Measurements from ENCODE around the gene MYH16. TPM values are rescaled to one million over a fixed set of nuclear protein-coding genes. Genes with fewer than 3 reads are reported as not detected.

MYH16 gene
- total and polyA plus RNA-seq, 10 of the 15 experiments (the other 5 are each of a cell fraction or from before 2014, with no cell fraction given): 0.03 to 0.33 (median 0.04) TPM; not detected in 3

DNA sequence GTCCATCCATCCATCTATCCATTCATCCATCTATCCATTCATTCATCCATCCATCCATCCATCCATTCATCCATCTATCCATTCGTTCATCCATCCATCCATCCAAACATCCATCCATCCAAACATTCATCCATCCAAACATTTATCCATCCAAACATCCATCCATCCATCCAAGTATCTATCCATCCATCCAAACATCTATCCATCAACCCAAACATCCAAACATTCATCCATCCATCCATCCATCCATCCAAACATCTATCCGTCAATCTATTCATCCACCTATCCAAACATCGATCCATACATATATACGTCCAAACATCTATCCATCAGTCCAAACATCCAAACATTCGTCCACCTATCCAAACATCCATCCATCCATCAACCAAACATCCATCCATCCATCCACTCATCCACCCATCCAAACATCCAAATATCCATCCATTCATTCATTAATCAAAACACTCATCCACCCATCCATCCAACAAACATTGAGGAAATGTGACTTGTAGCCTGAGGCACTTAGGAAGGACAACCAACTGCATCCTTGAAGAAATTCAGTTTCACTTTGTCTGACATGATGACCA lies 28.8 kb upstream of the MYH16 start (continued):
- no peak for TF ChIP-seq WRNIP1 (IDR thresholded peaks at IDR 0.05; ENCODE audit: borderline replicate concordance, low read depth, low read length)

DNA sequence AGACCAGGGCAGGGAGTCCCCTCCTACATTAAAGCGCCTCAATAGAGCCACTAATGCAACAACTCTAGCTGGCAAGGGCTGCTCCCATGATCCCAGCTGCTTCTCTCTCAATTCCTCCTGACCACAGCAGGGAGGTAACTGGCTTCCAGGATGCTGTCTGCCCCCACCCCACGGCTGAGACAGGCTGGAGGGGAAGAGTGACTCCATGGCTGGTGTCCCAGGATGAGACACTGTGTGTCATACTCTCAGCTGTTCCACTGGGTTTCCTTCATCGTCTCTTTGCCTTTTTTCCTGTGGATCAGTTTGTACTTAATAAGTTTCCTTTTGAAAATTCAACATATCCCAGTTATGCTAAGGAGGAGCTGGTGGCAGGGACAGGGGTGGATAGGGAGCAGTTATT lies 27.7 kb upstream of the MYH16 start:
- Histone ChIP-seq H3K4me1 (ENCODE audit: control insufficient read depth, insufficient read depth, low read length) (no peaks in the 10 kb centered on the region), H3K79me2 (ENCODE audit: control insufficient read depth, insufficient read depth, low read length) (no peaks in the 10 kb centered on the region), H4K20me1 (ENCODE audit: control insufficient read depth, insufficient read depth) (no peaks in the 10 kb centered on the region), H3K36me3 (ENCODE audit: control insufficient read depth in 2 of 2, insufficient read depth in 2 of 2, low read length in 1 of 2) (no peaks in the 10 kb centered on the region), H3K9me3 (replicated peaks; ENCODE audit: control insufficient read depth, insufficient read depth, low read length) (no peaks in the 10 kb centered on the region), H3K4me3 (no peak overlapping the region), H2AFZ (ENCODE audit: control insufficient read depth, low read depth, low read length) (no peak overlapping the region), H3K4me2 (ENCODE audit: control insufficient read depth, insufficient read depth) (no peak overlapping the region), H3K9ac (ENCODE audit: control insufficient read depth, insufficient read depth, low read length) (no peak overlapping the region), H3K27me3 (replicated peaks in 1 of 2; ENCODE audit: control insufficient read depth in 2 of 2, insufficient read depth in 2 of 2, low read length in 1 of 2) (no peaks in the 10 kb centered on the region), H3K27ac (ENCODE audit: control insufficient read depth, insufficient read depth) (no peak overlapping the region)
- TF ChIP-seq ZNF384 (IDR thresholded peaks at IDR 0.05; ENCODE audit: borderline replicate concordance, low read depth, low read length): no peak
- TF ChIP-seq FOXK2 (IDR thresholded peaks at IDR 0.05): no peak
- TF ChIP-seq, protein P1, sequence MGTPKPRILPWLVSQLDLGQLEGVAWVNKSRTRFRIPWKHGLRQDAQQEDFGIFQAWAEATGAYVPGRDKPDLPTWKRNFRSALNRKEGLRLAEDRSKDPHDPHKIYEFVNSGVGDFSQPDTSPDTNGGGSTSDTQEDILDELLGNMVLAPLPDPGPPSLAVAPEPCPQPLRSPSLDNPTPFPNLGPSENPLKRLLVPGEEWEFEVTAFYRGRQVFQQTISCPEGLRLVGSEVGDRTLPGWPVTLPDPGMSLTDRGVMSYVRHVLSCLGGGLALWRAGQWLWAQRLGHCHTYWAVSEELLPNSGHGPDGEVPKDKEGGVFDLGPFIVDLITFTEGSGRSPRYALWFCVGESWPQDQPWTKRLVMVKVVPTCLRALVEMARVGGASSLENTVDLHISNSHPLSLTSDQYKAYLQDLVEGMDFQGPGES (IDR thresholded peaks at IDR 0.05): no peak
- TF ChIP-seq MEF2A (IDR thresholded peaks at IDR 0.05; ENCODE audit: insufficient read depth, low read depth, low read length): no peak
- no peak for TF ChIP-seq NR2C2 (IDR thresholded peaks at IDR 0.05; ENCODE audit: borderline replicate concordance, control insufficient read depth, insufficient read length, low read depth)
- no peak for TF ChIP-seq MTA3 (IDR thresholded peaks at IDR 0.05; ENCODE audit: borderline replicate concordance, low read length)
- no peak for TF ChIP-seq ZNF24 (IDR thresholded peaks at IDR 0.05)
- no peak for TF ChIP-seq LARP7 (IDR thresholded peaks at IDR 0.05)
- TF ChIP-seq NFXL1 (IDR thresholded peaks at IDR 0.05; ENCODE audit: borderline replicate concordance): no peak
- TF ChIP-seq EED (IDR thresholded peaks at IDR 0.05; ENCODE audit: low read depth): no peak
- no peak for TF ChIP-seq RAD21 (IDR thresholded peaks at IDR 0.05; ENCODE audit: insufficient read depth, low read depth, low read length)
- no peak for TF ChIP-seq STAT1 (conservative IDR thresholded peaks at IDR 0.05)
- no peak for ATAC-seq
- ChIA-PET RAD21 (ENCODE audit: unreplicated experiment) (no interaction called here), SMC1A (ENCODE audit: uncharacterized antibody, unreplicated experiment) (no interaction called here), POLR2A (no interaction called here), CTCF (interaction anchor here (0.6 kb wide), 1 partner anchor 171 kb away, joined by 3 read pairs; no protein-coding TSS in a partner anchor)
- no TSS peak for BruUV-seq (replicated peaks)
- intact Hi-C loops (cut with micrococcal nuclease; ENCODE audit: unreplicated experiment): no loop called here
- in situ Hi-C loops (cut with MboI): no loop called here
- FAIRE-seq: no peak
- WGBS (ENCODE audit: insufficient coverage, insufficient replicate concordance, low lambda C conversion rate, missing lambda C conversion rate): 13% methylated on average over 3 of the region's 3 CpGs
- no peak for DNase-seq (ENCODE audit: low read depth, low spot score)
